Stimulated activated CD4-positive, alpha-beta T cell treated with anti-CD3 and anti-CD28 coated beads, Interleukin-4, amount 100 ng/mL, for 48 hours (primary cell): ENCODE results near the gene CWH43.
"Not testable (repeated sequence)": the region's sequence is repeated elsewhere in the genome, so short reads cannot be mapped to it uniquely, and the experiment has no call there.

Experiments
- DNase-seq, 2 donors: peaks; one replicate each; pipeline ENCODE4 v3.0.0-alpha.2; 2020; ENCODE audit warnings: low read depth in 2 of 2

The CWH43 gene

DNA sequence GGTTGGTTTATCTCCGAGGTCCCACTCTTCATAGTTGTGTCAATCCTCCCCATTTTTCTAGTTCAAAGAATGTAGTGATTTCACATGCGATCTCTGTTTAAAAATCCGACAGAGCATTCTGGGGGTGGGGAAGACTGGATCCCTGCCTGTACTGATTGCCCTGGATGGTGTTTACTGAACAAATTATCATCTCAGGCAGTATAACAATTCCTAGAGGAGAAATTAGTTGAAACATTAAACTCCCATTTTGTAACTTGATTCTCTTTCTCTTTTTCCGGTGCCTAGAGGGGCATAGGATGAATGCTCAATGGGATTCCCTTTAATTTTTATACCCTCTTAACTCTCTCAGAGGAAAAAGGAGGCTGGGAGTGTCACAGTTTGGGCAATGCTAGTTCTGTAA is 10.0 kb upstream of the CWH43 start:
- no peak for DNase-seq

DNA sequence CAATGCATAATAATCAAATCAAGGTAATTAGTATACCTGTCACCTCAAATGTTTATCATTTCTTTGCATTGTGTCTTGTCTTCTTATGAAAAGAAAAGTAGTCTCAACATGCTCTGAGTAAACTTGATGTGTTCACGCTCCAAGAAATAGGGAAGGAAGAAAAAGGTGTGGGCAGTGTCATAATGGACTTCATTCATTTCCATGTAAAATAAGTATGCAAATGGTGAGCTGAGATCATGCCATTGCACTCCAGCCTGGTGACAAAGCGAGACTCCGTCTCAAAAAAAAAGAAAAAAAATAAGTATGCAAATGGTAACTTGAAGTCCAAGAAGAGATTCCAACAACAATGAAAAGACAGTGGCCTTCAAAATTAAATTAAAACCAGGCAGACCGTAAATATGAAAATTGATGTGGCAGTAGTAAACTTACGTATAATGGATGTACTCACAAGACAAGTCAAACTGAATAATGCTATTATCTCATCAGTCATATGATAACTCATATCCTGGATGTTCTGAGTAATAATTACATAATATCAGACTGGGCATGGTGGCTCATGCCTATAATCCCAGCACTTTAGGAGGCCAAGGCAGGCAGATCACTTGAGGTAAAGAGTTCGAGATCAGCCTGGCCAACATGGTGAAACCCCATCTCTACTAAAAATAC is 6.0 kb upstream of the CWH43 start:
- no peak for DNase-seq

DNA sequence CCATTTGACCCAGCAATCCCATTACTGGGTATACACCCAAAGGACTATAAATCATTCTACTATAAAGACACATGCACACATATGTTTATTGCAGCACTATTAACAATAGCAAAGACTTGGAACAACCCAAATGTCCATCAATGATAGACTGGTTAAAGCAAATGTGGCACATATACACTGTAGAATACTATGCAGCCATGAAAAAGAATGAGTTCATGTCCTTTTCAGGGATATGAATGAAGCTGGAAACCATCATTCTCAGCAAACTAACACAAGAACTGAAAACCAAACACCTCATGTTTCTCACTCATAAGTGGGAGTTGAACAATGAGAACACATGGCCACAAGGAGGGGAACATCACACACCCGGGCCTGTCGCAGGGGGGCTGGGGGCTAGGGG is 2.1 kb upstream of the CWH43 start:
- DNase-seq = not testable (repeated sequence)

DNA sequence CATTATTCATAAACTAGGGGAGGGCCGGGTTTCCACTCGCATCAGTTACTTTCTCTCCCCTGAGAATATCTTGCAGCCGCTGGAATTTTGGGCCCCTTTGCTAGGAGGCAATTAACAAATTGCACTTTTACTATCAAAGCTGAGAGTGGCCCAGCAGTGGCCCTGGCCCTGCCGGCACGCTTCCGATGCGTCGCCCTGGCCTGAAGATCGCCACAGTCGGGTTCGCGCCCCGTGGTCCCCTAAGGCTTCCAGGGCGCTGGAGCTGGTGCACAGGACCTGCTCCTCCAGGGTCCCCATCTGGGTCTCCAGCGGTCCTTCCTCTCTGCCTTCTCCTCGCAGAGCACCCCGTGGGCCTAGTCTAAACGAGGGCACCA is 486 bp upstream of the CWH43 start:
- no peak for DNase-seq

DNA sequence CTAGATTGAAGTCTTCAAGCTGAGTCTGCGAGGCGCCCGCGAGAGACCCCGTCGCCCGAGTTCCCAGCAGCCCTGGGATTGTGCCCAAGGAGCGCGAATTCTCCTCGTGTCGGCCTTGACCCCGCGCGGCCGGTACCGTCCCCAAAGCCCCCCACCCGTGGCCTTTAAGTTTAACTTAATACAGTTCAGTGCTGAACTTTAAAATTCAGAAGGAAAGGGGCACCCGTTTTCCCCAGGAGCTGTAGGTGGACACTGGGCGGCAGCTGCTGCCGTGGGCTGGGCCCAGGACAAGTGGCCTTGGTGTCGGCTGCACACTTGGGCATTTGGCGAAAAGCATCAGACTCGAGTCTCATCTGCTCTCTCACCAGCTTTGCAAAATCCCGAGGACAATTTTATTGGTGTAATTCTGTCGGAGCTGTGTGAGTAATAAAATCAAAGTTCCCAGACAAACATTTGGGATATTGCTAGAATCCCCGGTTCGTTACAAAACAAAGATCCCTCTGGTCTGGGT is 634 bp downstream of the CWH43 start:
- DNase-seq = no peak

DNA sequence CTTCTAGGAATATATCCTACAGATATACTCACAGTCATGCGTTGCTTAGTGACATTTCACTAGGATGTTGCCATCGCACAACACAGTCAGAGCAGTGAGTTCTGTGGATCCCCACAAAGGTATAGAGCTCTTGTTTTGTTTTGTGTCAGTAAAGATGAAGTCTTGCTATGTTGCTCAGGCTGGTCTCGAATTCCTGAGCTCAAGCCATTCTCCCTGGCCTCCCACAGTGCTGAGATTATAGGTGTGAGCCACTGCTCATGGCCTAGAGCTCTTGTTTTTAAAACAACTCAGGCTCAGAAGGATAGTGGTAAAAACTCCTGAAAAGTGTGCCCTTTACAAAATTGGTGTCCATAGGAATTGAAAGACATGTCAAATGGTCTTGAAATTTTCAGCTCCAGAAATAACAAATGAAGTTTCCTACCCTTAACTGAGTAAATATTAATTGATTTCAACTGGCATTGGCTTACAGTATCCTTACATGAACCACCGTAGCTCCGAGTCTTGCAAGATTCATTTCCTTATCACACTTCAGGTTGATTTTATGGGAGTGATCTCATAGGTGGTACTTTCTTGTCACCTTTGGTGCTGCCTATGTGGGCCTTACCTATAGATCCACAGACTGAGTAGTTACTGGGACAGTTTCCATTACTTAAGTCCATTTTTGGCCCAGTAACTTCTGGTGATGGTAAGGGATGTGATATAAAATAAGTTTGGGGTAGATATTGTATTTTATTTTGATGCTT is 3.6 kb downstream of the CWH43 start:
- DNase-seq = no peak

DNA sequence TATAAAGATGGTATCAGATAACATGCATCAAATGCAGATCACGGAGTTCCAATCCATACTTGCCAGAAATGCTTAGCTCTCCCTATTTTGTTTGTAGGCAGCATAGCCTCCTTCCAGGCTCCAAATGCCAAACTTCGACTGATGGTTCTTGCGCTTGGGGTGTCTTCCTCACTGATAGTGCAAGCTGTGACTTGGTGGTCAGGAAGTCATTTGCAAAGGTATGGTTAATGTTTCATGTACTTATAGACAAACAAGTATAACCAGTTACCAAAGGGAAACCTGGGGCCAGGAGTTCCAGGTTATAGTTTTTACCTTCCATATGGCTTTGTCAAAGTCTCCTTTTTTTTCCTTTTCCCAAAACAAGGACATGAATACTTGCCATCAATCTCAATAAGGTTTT is 5.3 kb downstream of the CWH43 start:
- DNase-seq = no peak

DNA sequence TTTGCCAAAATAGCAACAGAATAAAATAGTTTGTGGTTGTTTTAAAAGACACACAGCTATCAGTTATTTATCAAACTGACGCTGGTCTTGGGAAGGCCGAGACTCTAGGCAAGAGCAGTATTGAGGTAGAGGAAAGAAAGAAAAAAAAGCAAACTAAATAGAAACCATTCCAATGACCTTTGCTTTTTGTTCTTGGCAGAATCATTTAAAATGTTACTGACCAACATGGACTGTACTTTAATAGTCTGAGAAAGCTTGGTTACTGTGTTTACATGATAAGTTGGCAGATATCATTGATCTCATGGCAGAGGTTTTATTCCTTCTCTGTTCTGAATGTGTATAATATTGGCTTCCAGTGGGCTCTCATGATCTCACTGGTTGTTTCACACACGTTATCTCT is 11.9 kb downstream of the CWH43 start:
- no peak for DNase-seq

DNA sequence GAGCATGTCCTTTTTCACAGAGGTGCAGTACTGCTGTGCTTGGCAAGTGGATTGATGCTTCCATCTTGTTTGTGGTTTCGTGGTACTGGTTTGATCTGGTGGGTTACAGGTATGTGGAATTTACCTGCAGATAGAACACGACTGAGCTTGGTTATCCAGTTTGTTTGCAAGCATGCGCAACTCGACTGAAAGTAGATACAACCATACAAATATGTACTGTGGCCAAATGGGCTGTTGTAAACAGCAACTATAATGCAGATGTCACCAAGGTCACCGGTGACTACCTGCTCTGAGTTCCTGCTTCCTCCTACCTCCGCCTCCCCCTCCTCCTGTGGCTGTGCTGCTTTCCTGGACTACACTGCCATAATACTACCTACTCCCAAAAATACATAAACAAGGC is 12.4 kb downstream of the CWH43 start:
- no peak for DNase-seq

DNA sequence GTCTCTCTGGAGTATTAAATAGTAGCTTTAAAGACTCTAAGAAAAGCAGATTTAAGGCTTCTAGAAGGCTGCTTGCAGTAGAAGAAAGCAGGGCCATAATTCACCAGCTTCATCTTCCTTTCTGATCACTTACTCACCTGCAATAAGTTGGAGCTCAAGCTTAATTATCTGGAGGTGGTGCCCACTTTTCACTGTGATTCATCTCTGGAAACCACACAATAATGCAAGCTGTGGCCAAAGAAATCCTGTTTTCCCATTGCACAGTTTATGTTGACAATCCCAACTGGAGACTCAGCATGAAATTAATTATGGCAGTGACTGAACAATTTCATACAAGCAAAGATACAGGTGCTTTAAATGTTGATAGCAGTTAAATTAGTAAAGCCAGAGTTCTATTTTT is 14.7 kb downstream of the CWH43 start:
- no peak for DNase-seq

DNA sequence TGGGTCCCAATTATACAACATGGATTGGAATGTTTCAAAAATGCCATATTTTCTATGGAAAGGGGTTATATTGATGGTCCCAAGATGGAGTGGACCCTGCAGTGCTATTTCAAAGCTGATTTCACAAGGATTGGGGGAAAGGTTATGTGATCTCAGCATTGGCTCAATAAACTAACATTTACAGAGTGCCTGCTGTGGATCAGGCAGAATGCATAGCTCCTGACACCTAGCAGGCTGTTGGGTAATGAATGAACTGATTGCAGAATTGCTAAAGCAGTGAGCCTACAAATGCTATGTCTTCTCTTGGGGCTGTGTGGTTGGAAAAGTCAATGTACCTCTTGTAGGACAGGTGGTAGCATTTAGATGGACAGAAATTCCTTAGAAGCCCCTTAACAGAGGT is 16.9 kb downstream of the CWH43 start:
- no peak for DNase-seq

DNA sequence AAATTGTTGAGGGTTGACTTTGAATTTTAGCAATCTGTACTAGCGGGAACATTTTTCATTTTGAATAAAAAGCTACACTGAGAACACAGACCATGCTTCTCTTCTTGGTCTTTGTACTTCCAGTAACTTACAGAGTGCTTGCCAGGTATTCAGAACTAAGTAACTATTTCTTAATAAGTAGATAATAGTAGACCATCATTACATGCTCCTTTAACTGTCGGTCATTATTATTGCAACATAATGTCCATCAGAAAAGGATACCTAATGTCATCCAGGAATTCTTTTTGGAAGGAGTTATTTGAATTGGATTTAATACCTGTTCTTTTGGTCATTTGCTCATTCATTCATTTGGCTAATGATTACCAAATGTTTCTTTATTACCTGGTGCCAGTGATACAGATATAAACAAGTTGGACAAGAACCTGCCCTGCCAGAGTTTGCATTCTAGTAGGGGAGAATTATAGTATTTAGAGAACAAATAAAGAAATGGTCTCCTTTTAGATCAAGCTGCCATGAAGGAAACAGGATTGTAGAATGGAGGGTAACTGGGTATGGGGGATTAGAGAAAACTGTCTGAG is 32.7 kb downstream of the CWH43 start:
- DNase-seq = no peak

DNA sequence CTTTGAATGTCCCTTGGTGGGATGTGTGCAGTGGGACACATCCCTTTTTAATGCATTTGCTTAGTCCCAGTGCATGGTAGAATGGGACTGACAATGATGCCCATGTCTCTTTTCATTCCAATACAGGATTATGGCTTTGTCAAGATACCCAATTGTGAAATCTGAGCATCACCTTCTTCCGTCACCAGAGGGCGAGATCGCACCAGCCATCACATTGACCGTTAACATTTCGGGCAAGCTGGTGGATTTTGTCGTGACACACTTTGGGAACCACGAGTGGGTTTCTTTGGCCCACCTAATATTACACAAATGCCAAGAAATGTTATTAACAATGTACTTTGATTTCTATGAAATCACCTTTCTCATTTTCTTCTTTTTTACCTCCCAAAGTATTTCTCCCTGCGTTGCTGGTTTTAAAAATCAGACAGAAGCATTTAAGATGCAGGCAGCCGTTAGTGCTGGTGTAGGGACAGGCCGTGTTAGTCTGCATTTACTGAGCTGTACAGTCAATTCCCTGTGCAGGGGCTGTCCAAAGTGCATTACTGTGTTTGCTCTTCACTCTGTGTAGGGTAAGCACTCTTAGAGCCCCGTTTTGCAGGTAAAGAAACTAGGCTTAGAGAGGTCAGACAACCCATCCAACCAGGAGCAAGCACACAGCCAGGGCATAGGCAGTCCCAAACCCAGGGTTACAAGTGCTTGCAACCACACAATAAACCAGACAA is 46.5 kb downstream of the CWH43 start:
- DNase-seq = peak in 1 of 2 donors; percentile 4

DNA sequence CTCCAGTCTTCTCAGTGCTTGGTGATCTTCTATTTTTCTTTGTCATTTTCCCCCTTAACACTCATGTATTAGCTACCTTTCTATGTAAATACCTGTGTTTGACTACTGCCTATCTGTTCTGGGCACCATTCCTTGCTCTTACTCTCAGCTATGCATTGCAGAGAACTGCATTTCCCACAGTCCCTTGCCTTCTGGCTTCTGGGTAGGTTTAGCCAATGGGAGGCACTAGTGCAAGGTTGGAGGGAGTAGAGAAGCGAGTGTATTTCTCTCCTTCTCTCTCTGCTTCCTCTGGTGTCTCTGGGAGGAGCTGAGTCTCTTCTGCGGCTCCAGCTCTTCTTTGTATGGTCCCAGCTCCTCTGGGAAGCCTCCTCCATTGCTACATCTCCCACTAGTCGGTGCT is 50.5 kb downstream of the CWH43 start:
- no peak for DNase-seq

DNA sequence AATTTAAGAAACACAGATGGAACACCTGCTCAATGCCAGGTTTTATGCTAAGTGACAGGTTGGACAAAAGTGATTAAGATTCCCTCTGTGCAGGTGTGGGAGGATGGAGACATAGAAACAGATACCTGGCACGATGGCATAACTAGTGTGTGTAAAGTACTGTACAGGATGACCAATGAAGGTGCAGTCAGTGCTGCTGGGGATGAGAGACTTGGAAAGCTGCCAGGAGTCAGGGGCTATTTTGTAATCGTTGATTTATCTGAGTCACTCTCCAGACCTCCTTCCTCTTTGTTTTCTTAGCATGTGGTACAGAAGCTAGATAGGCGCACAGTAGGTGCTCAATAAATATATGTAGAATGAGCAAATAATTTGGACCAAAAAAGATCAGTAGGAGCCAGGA is 58.2 kb downstream of the CWH43 start:
- no peak for DNase-seq

DNA sequence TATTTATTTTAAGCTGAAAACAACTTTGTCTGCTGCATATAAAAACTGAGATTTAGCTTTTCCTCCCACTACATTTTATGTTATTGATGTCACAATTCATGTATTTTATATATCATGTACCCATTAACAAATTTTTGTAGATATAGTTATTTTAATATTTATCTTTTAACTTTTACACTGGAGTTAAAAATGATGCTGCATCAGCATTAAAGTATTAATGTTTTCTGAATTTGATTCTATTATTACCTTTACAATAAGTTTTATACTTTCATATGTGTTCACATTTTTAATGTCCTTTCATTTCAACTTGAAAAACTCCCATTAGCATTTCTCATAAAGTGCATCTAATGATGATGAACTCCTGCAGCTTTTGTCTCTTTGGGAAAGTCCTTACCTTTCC is 72.2 kb downstream of the CWH43 start:
- DNase-seq = no peak

DNA sequence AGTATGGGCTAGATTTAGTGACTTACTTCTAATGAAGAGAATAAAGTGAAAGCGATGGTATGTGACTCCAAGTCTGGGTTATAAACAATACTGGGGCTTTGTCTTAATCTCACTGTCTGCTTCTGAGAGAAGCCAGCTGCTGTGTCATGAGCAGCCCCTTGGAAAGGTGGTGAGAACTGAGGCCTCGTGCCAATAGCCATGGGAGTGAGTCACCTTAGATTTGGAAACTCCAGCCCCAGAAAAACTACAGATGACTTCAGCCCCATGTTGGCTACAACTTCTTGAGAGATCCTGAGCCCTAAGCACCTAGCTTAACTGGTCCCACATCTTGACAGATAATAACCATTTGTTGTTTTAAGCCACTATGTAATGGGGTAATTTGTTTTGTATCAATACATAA is 77.6 kb downstream of the CWH43 start:
- DNase-seq = no peak

DNA sequence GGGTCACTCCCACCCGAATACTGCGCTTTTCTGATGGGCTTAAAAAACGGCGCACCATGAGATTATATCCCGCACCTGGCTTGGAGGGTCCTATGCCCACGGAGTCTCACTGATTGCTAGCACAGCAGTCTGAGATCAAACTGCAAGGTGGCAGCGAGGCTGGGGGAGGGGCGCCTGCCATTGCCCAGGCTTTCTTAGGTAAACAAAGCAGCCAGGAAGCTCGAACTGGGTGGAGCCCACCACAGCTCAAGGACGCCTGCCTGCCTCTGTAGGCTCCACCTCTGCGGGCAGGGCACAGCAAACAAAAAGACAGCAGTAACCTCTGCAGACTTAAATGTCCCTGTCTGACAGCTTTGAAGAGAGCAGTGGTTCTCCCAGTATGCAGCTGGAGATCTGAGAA is 86.1 kb downstream of the CWH43 start:
- DNase-seq = not testable (repeated sequence)

DNA sequence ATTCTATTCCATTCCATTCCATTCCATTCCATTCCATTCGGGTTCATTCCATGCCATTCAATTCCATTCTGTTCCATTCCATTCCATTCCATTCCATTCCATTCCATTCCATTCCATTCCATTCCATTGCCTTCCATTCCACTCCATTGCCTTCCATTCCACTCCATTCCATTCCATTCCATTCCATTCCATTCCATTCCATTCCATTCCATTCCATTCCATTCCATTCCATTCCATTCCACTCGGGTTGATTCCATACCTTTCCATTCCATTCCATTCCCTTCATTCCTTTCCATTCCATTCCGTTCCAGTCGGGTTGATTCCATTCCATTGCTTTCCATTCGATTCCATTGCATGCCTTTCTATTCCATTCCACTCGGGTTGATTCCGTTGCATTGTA is 105.8 kb downstream of the CWH43 start:
- not testable (repeated sequence) for DNase-seq

DNA sequence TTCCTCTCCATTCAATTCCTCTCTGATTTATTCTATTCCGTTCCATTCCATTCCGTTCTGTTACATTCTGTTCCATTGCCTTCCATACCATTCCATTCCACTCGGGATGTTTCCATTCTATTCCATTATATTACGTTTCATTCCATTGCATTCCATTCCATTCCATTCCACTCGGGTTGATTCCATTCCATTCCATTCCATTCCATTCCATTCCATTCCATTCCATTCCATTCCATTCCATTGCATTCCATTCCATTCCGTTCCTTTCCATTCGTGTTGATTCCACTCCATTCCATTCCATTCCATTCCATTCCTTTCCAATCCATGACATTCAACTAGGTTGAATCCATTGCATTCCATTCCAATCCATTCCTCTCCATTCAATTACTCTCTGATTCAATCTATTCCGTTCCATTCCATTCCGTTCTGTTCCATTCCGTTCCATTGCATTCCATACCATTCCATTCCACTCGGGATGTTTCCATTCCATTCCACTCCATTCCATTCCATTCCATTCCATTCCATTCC is 106.6 kb downstream of the CWH43 start:
- DNase-seq = not testable (repeated sequence)

DNA sequence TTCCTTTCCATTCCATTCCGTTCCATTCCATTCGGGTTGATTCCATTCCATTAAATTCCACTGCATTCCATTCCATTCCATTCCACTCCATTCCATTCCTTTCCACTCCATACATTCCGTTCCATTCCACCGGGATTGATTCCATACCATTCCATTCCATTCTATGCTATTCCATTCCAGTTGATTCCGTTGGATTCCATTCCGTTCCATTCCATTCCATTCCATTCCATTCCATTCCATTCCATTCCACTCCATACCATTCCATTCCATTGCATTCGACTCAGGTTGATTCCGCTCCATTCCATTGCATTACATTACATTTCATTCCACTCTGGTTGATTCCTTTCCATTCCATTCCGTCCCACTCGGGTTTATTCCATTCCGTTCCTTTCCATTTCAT is 110.1 kb downstream of the CWH43 start:
- DNase-seq = not testable (repeated sequence)

DNA sequence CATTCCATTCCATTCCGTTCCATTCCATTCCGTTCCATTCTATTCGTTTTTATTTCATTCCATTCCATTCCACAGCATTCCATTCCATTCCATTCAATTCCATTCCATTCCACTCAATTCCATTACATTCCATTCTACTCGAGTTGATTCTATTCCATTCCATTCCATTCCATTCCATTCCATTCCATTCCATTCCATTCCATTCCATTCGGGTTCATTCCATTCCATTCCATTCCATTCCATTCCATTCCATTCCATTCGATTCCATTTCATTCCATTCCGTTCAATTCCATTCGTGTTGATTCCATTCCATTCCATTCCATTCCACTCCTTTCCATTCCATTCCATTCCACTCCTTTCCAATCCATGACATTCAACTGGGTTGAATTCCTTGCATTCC is 110.6 kb downstream of the CWH43 start:
- DNase-seq = not testable (repeated sequence)
